Measurements from ENCODE around the gene SRPRB.

- TF ChIP-seq FOXK2 (IDR thresholded peaks at IDR 0.05) (no peak), ARNT (IDR thresholded peaks at IDR 0.05) (no peak), NFRKB (IDR thresholded peaks at IDR 0.05) (no peak), TARDBP (IDR thresholded peaks at IDR 0.05) (no peak), SUZ12 (IDR thresholded peaks at IDR 0.05) (no peak), FOXM1 (IDR thresholded peaks at IDR 0.05; ENCODE audit: borderline replicate concordance) (no peak), PKNOX1 (IDR thresholded peaks at IDR 0.05) (no peak), BHLHE40 (IDR thresholded peaks at IDR 0.05; ENCODE audit: borderline replicate concordance) (no peak), HDGF (IDR thresholded peaks at IDR 0.05; ENCODE audit: borderline replicate concordance) (no peak), ELF4 (IDR thresholded peaks at IDR 0.05) (no peak), CTBP1 (IDR thresholded peaks at IDR 0.05; ENCODE audit: borderline replicate concordance) (no peak)
Observed at GRCh38 chr3:133763797-133764683, 41.6 kb upstream of the SRPRB start.
